GM21825 (cell line): ENCODE measurements around the gene KBTBD4.
"Not testable (repeated sequence)": the region's sequence is repeated elsewhere in the genome, so short reads cannot be mapped to it uniquely, and the experiment has no call there.

Experiments
- ATAC-seq: cut with Tn5 transposase; IDR thresholded peaks from one replicate; pipeline ENCODE4 v1.9.1; 2021; ENCODE audit warnings: mild to moderate bottlenecking, moderate library complexity; ENCODE audit not compliant: unreplicated experiment

Gene KBTBD4

DNA sequence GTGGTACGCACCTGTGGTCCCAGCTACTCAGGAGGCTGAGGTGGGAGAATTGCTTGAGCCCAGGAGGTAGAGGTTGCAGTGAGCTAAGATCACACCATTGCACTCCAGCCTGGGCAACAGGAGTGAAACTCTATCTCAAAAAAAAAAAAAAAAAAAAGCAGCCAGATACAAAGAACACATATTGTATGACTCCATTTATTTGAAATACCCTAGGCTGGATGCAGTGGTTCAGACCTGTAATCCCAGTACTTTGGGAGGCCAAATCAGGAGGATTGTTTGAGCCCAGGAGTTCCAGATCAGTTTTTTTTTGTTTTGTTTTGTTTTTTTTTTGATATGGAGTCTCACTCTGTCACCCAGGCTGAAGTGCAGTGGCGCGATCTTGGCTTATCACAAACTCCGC lies 16.4 kb downstream of the KBTBD4 start:
- not testable (repeated sequence) for ATAC-seq

- no peak for ATAC-seq
These were observed 18.3 kb downstream of the KBTBD4 start for GRCh38 chr11:47560426-47560825.

DNA sequence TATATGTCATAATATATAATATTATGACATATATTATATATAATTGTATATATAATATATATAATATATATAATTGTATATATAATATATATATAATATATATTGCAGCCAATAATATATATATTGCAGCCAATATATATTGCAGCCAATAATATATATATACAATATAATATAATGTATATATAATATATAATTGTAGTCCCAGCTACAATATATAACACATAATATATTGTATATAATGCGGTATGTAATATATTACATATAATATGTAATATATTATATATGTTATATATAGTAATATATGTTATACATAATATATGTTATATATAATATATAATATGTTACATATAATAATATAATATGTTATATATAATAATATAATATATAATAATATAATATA lies 20.1 kb downstream of the KBTBD4 start:
- no peak for ATAC-seq

DNA sequence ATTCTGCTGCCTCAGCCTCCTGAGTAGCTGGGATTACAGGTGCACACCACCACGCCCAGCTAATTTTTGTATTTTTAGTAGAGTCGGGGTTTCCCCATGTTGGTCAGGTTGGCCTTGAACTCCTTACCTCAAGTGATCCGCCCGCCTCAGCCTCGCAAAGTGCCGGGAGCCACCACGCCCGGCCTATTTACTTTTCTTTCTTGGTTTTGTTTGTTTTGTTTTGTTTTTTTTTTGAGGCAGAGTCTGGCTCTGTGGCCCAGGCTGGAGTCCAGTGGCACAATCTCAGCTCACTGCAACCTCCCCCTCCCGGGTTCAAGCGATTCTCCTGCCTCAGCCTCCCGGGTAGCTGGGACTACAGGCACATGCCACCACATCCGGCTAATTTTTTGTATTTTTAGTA lies 21.8 kb downstream of the KBTBD4 start:
- not testable (repeated sequence) for ATAC-seq

GRCh38 chr11:47553406-47553743 lies 25.4 kb downstream of the KBTBD4 start:
- ATAC-seq = peak; percentile 26

GRCh38 chr11:47552566-47553405 lies 26.0 kb downstream of the KBTBD4 start, which contains the start of gene CELF1:
Gene CELF1 (minus strand): TSS chr11:47553132. CDS start chr11:47499523, 53,609 bp downstream.
- ATAC-seq = peak; percentile 92

DNA sequence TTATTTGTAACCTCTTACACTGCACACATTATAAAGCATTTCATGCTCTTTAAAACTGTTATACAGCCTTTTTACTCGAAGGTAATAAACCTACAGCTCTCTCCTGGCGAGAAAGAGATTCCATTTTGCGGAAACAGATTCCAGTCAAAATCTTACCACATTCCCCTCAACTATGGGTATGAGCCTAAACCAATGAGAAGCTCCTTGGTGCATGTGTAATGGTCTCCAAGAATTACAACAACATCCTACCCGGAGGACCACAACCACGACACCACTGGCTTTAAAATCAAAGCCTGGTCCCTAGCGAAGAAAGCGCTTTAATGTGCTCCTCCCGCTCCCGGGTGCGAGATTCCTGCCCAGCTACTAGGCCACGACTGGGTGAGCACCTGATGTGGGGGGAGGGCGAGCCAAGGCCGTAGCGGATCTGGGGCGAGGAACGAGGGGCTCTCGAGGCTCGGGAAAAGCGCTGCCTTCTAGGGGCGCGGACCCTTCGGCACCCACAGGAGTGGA lies 26.7 kb downstream of the KBTBD4 start:
- peak; percentile 8 for ATAC-seq

GRCh38 chr11:47551086-47551485 lies 27.7 kb downstream of the KBTBD4 start:
- ATAC-seq = no peak

DNA sequence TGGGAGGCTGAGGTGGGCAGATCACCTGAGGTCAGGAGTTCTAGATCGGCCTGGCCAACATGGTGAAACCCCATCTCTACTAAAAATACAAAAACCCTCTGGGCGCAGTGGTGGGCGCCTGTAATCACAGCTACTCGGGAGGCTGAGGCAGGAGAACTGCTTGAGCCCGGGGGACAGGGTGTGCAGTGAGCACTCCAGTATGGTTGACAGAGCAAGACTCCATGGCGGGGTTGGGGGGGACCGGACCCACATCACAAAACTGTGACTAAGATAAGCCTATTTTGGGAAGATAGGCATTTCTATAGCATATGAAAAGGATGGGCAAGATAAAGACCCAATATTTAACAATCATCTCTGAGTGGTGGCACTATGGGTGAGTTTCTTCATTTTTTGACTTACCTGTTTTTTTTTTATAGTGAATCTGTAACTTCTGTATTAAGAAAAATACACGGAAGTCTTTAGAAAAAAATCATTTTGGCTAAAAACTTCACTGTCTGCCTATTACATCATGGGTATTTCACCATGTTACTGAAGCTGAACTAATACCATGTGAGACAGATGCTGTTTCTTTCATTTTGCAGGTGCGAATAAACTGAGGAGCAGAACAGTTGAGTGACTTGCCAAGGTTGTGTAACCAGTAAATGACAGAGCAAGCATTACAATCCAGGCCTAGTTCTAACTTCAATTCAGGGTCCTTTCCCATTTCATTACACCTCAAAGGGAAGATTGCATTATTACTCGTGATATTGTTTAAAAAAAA lies 28.3 kb downstream of the KBTBD4 start:
- ATAC-seq = no peak

DNA sequence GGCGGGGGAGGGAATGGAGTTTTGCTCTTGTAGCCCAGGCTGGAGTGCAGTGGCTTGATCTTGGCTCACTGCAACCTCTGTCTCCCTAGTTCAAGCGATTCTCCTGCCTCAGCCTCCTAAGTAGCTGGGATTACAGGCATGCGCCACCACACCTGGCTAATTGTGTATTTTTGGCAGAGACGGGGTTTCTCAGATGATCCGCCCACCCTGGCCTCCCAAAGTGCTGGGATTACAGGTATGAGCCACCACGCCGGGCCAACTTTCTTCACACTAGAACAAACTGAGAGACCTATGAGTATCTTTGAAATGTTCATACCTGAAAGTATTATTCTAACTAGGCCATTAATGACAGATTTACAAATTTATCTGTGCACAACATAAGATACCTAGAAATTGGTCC lies 32.5 kb downstream of the KBTBD4 start:
- not testable (repeated sequence) for ATAC-seq

GRCh38 chr11:47545298-47545697 lies 33.5 kb downstream of the KBTBD4 start:
- ATAC-seq = no peak

DNA sequence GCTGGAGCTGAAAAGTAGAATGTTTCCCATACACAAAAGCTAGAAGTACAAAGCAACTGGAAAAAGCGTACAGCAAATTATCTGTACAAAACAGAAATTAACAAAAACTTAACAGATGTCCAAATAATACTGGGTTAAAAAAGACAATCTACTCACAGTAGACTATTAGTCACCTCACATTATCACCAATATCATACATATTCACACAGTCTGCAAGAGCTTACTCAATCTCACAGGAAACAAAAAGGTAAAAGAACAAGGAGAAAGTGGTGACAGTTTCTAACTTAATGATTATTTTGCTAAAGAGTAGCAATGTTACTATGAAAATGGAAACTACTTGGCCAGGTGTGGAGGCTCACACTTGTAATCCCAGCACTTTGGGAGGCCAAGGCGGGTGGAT lies 37.7 kb downstream of the KBTBD4 start:
- no peak for ATAC-seq

DNA sequence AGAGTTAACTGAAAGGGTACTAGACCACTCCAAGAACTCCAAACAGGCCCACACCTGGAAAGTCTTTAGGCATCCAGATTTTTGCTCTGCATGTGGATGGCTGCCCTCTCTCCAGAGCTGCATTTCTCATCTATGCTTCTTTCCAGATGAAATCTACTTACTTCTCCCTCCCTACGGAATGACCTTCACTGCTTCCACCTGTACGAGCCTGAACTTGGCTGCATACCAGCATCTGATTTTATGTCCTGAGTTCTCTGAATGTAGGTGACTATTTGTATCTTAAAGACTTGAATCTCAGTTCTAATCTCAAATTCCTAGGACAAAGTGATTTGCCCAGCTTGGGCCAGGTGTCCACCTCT lies 39.1 kb downstream of the KBTBD4 start:
- ATAC-seq = no peak

DNA sequence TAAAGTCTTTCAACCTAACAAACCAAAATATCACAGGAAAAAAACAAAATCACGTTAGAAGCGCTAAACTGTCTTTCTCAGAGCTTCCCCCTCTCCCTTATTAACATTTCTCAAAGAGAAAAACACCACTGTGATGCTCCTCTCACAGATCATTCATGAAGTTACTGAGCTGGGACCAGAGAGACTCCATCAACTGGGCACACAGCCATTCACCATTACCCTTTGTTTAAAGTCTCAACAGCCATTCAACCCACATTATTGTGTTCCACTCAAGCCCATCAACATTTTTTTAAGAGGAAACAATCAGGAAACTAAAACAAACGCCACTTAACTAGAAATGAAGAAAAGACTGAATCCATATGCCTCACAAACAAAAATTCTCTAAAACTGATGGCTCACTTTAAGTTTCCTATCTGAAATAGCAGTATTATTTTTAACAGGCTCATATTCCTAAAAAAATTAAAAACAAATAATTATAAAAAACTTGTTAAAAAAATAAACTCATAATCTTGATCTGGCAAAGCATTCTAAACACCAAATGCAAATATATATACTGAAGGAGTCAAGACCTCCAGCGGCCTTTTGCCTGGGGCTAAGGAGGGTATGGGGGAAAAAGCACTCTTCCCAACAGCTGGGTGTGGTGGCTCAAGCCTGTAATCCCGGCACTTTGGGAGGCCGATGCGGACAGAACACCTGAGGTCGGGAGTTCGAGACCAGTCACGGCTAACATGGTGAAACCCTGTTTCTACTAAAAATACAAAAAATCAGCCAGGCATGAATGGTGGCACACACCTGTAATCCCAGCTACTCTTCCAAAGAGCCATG lies 39.8 kb downstream of the KBTBD4 start:
- ATAC-seq = no peak

- no peak for ATAC-seq
These were observed 41.9 kb downstream of the KBTBD4 start for GRCh38 chr11:47536915-47537314.

DNA sequence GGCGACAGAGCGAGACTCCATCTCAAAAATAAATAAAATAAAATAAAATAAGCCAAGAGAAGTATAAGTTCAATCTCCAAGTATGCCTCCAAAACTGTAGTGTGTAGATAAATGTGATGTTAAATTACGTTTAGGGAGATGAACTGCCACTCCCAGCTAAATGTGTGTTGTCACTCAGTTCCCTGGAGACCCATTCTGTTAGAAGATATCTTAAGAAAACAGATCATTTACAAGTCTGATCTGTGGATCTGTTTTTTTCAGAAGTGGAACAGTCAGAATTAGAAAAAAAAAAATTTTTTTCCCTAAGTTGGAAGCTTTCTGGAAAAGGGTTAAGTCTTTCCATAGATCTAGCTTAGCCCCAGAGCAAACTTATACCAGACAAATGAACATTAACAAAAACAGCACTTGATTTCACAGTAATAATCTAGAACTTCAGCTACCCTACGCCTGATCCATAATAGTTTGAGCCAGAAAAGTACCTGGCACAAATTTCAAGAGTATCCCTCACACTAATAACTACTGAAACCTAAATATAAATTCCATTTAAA lies 44.0 kb downstream of the KBTBD4 start:
- no peak for ATAC-seq

DNA sequence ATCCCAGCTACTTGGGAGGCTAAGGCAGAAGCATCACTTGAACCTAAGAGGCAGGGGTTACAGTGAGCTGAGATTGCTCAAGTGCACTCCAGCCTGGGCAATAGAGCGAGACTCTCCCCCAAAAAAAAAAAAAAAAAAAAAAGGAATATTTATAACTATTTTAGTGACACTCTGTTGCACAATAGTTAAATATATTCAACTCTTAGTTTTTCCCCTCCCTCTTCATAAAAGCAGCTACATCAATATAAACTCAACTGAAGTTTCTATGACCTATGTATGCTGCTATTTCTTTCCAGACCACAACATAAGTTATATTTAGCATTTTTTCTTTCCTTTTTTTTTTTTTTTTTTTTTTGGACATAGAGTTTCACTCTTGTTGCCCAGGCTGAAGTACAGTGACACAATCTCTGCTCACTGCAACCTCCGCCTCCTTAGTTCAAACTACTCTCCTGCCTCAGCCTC lies 45.0 kb downstream of the KBTBD4 start:
- no peak for ATAC-seq

GRCh38 chr11:47532597-47533213 lies 46.1 kb downstream of the KBTBD4 start:
- ATAC-seq = no peak

GRCh38 chr11:47531666-47532065 lies 47.1 kb downstream of the KBTBD4 start:
- ATAC-seq = no peak

DNA sequence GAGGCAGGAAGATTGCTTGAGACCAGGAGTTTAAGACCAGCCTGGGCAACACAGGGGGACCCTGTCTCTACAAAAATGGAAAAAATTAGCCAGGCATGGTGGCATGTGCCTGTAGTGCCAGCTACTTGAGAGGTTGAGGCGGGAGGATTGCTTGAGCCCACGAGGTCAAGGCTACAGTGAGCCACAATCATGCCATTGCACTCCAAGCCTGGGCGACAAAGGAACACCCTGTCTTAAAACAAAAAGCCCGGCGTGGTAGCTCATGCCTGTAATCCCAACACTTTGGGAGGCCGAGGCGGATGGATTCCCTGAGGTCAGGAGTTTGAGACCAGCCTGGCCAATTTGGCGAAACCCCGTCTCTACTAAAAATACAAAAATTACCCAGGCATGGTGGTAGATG lies 48.0 kb downstream of the KBTBD4 start:
- ATAC-seq = not testable (repeated sequence)
